Stimulated activated CD8-positive, alpha-beta memory T cell treated with anti-CD3 and anti-CD28 coated beads, Interleukin-2, amount 100 ng/mL, for 1 hour (primary cell): ENCODE results near the gene SCRN3.
"Not testable (repeated sequence)": the region's sequence is repeated elsewhere in the genome, so short reads cannot be mapped to it uniquely, and the experiment has no call there.

ENCODE experiments used
- DNase-seq, 2 donors: peaks; one replicate each; pipeline ENCODE4 v3.0.0-alpha.2; 2020; ENCODE audit warnings: low read depth in 2 of 2

The SCRN3 gene

DNA sequence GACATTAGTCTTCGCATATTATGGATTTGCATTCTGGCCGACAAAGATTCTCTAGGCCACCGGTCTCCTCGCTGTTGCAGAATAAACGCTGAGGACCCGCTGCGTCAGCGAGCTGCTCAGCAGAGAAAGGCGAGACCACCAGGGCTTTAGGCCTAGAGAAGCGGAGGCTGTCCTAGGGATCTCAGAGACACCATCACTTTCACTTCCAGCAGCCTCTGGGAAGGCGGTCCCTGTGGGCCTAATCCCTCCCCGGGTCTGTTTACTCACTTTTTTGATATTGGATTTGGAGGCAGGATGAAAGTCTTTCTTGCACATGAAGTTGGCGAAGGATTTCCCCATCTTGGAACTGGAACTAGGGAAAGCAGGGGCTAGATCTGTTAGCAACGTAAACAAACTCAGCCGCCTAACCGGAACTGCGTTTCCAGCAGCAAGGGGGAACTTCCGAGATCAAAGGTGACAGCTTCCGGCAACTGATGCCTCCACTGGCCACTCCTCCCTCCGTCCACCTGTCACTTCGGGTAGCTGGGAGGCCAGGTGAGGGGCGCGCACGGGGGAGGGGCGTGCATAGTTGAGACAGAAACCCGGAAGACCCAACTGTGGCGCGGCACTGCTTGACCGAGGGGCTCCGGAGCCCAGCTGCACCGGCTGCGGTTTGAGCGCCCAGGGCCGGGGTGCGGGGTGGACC is at the start of gene SCRN3:
TSS of gene SCRN3 (plus strand) at position 447 of the 685 bp plus-strand sequence. CDS start 2,554 bp downstream, outside the sequence.
- DNase-seq = peak; percentile 41 to 53

DNA sequence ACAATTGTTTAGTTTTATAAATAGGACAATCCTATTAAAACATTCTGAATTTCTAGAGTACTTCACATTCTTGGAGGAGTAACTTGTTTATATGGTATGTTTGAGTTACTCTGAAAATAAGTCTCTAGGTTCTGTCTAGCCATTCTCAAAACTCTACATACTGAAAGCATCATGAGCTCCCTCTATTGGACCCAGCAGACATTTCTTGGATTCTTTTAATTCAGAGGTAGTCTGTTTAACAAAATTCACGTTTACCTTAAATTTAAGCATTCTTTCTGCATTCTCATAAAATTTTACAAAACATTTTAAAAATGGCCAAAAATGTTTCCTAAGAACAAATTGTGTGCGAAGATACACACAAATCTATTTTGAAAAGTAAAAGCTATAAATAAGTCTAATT is 45.5 kb upstream of the SCRN3 start:
- DNase-seq = no peak

- DNase-seq = no peak
Observed at GRCh38 chr2:174350593-174351181, 44.8 kb upstream of the SCRN3 start.

DNA sequence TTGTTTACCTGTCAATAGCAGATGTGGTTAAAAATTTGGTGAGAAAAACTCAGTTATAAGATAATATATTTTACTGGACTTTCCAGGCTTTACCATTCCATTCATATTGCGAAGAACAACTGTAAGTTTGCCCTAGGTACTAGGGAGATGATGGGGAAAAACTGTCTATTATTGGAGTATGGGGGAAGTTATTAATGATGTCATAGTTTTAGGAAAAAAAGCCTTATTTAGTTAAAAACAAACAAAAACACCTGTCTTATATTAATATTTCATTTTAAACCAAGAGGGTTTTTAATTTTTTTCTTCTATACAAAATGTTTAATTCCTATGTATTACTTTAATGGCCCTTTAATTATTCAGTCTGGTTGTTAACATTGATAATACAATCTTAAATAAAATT is 42.5 kb upstream of the SCRN3 start:
- DNase-seq = no peak

DNA sequence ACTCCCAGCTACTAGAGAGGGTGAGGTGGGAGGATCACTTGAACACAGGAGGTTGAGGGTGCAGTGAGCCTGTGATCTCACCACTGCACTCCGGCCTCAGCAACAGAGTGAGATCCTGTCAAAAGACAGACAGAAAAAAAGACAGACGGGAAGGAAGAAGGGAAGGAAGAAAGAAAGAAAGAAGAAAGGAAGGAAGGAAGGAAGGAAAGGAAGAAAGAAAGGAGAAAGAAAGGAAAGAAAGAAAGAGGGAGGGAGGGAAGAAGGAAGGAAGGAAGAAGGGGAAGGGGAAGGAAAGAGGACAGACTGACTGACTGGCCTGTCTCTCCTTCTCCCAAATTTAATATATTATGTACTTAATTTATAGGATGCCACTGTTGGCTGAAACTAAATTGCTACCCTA is 39.2 kb upstream of the SCRN3 start:
- DNase-seq = no peak

DNA sequence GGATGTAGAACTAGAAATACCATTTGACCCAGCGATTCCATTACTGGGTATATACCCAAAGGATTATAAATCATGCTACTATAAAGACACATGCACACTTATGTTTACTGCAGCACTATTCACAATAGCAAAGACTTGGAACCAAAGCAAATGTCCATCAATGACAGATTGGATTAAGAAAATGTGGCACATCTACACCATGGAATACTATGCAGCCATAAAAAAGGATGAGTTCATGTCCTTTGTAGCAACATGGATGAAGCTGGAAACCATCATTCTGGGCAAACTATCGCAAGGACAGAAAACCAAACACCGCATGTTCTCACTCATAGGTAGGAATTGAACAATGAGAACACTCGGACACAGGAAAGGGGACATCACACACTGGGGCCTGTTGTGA is 35.9 kb upstream of the SCRN3 start:
- DNase-seq = not testable (repeated sequence)

DNA sequence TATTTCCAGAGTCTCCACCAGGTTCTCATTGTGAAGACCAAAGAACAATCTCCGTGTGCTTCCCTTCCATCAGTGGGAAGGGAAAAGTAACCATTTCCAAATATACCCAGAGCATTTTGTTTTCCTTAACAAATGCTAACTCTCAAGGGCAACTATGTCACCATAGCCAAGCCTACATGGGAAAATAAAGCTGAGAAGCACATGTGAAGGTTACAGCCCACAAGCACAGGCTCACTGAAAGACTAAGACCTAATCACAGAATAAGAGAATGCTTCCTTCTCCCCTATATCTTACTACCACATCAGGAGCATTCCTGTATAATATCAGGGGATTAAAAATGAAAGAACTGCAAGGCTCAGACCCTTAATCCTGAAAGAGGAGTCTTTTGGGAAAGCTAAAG is 32.6 kb upstream of the SCRN3 start:
- DNase-seq = no peak

GRCh38 chr2:174363492-174364225 is 31.9 kb upstream of the SCRN3 start:
- DNase-seq = not testable (repeated sequence)

DNA sequence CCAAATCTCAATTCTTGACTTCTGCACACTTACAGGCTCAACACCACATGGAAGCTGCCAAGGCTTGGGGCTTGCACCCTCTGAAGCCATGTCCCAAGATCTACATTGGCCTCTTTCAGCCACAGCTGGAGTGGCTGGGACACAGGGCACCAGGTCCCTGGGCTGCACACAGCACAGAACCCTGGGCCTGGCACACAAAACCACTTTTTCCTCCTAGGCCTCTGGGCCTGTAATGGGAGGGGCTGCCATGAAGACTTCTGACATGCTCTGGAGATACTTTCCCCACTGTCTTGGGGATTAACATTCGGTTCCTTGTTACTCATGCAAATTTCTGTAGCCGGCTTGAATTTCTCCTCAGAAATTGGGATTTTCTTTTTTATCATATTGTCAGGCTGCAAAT is 30.9 kb upstream of the SCRN3 start:
- DNase-seq = no peak

GRCh38 chr2:174365571-174365970 is 30.0 kb upstream of the SCRN3 start:
- DNase-seq = no peak

DNA sequence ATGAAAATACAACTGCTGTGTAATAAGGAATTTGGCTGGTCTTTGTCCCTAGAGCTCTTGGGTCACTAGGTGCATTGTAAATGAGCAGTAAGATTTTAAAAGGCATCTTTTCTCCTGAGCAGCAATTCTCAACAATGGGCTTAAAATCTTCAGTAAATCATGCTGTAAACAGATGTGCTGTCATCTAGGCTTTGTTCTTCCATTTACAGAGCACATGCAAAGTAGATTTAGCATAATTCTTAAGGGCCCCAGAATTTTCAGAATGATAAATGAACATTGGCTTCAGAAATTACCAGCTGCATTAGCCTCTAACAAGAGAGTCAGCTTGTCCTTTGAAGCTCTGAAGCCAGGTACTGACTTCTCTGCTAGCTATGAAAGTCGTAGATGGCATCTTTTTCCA is 26.8 kb upstream of the SCRN3 start:
- DNase-seq = no peak

GRCh38 chr2:174376967-174377366 is 18.6 kb upstream of the SCRN3 start:
- no peak for DNase-seq

- DNase-seq = no peak
Observed at GRCh38 chr2:174383796-174384195, 11.7 kb upstream of the SCRN3 start.

DNA sequence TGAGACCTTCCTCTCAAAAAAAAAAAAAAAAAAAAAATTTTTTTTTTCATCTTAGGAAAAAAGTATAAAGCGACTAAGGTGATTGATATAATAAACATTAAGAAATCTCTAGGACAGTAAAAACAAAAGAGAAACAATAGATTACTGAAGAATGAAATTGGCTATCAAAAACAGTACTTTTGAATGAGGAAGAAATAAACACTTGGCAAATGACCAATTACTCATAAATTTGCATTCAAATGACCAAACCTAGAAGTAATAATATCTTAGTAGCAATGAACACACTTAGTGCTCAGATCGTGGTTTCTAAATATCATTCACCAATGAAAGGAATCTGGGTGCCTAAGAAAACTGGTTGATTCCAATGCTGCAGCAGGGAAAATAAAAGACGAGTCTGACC is 10.3 kb upstream of the SCRN3 start:
- no peak for DNase-seq

GRCh38 chr2:174388706-174389105 is 6.8 kb upstream of the SCRN3 start:
- not testable (repeated sequence) for DNase-seq

- DNase-seq = no peak
Observed at GRCh38 chr2:174389542-174389941, 6.0 kb upstream of the SCRN3 start.

GRCh38 chr2:174390303-174390702 is 5.2 kb upstream of the SCRN3 start:
- DNase-seq = not testable (repeated sequence)

DNA sequence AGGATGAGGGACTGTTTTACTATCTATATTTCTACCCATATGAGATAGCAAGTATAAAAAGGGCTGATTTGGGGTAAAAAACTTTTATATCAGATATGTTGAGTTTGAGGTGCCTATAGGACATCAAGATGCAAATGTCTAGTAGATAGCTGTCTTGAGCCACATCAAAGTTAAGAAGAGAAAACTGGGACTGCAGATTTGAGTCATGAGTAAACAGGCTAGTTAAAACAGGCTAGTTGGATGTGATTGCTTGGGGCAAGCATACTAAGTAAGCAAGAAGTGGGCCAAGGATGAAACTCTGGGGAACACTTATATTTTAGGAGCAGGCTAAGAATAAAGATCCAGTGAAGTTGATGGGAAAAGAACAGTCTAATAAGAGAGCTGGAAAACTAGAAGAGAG is 2.8 kb upstream of the SCRN3 start:
- DNase-seq = no peak

GRCh38 chr2:174395969-174396630 is 570 bp downstream of the SCRN3 start:
- no peak for DNase-seq

GRCh38 chr2:174397773-174398172 is 2.2 kb downstream of the SCRN3 start:
- DNase-seq = no peak

DNA sequence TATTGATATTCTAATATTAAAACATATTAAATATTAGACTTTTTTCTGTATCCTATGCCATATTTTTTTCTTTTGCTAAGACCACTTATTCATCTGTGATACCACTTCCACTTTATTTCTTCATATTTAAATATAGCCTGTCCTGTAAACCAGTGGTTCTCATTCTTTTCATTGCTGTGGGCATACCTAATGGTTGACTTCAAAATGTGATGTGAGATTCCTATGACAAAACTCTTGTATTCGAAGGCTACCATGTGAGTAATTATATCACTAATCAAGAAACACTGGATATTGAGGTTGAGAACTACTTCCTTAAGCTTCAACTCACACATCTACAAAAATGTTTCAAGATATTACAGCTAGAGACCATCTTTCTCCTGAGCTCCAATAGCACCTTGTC is 3.6 kb downstream of the SCRN3 start:
- no peak for DNase-seq

GRCh38 chr2:174400853-174401252 is 5.3 kb downstream of the SCRN3 start:
- no peak for DNase-seq

- no peak for DNase-seq
Observed at GRCh38 chr2:174403628-174404027, 8.1 kb downstream of the SCRN3 start.
